HepG2 (cell line): ENCODE results near the gene STK40. TPM values are rescaled to one million over a fixed set of nuclear protein-coding genes. Genes with fewer than 3 reads are reported as not detected.

ENCODE experiments used
- CBX2 ChIP-seq, 2 experiments: fragments of 200-600 bp in 1 of 2; sonication (generic); formaldehyde crosslinking in 1 of 2; IDR thresholded peaks; 2 replicates each; pipeline versions ENCODE4 v1.7.0 to v1.8.1; 2018 to 2022; ENCODE audit warnings: low read depth in 2 of 2, low read length in 1 of 2, mild to moderate bottlenecking in 1 of 2, missing genetic modification reagents in 1 of 2
- FOSL1 ChIP-seq: sonication (generic); formaldehyde crosslinking; IDR thresholded peaks from 2 replicates; pipeline ENCODE4 v1.9.0; 2021; ENCODE audit warnings: missing genetic modification reagents, borderline replicate concordance
- ISX ChIP-seq: sonication (generic); formaldehyde crosslinking; conservative IDR thresholded peaks from 2 replicates; pipeline ENCODE4 v1.5.0; 2020; ENCODE audit warnings: missing genetic modification reagents
- KMT2A ChIP-seq: sonication (generic); formaldehyde crosslinking; IDR thresholded peaks from 2 replicates; pipeline ENCODE4 v1.4.0; 2020; ENCODE audit warnings: missing genetic modification reagents
- MED1 ChIP-seq: sonication (generic); formaldehyde crosslinking; IDR thresholded peaks from 2 replicates; pipeline ENCODE4 v1.4.0; 2020; ENCODE audit warnings: missing genetic modification reagents
- ONECUT2 ChIP-seq: sonication (generic); formaldehyde crosslinking; IDR thresholded peaks from 2 replicates; pipeline ENCODE4 v1.4.0; 2020; ENCODE audit warnings: missing genetic modification reagents
- PAX8 ChIP-seq: sonication (generic); formaldehyde crosslinking; IDR thresholded peaks from 2 replicates; pipeline ENCODE4 v1.8.0; 2022; ENCODE audit warnings: mild to moderate bottlenecking, missing genetic modification reagents, borderline replicate concordance
- SIN3A ChIP-seq: IDR thresholded peaks from 2 replicates; pipeline ENCODE4 v1.6.1; 2011; ENCODE audit warnings: low read depth, mild to moderate bottlenecking, control low read depth, low read length, borderline replicate concordance
- SMARCE1 ChIP-seq: fragments of 450-650 bp; IDR thresholded peaks from 2 replicates; pipeline ENCODE4 v1.6.1; 2017; ENCODE audit warnings: borderline replicate concordance
- SNAPC2 ChIP-seq: sonication (generic); formaldehyde crosslinking; IDR thresholded peaks from 2 replicates; pipeline ENCODE4 v1.8.1; 2022; ENCODE audit warnings: mild to moderate bottlenecking, missing genetic modification reagents
- TRIM24 ChIP-seq: sonication (generic); formaldehyde crosslinking; IDR thresholded peaks from 2 replicates; pipeline ENCODE4 v1.8.0; 2022; ENCODE audit warnings: mild to moderate bottlenecking, missing genetic modification reagents
- ZFP1 ChIP-seq: IDR thresholded peaks from 2 replicates; pipeline ENCODE4 v1.6.1; 2016
- ZKSCAN1 ChIP-seq: fragments of 150-350 bp; IDR thresholded peaks from 2 replicates; pipeline ENCODE4 v1.6.1; 2014; ENCODE audit warnings: low read length
- ZNF234 ChIP-seq: sonication (generic); formaldehyde crosslinking; conservative IDR thresholded peaks from 2 replicates; pipeline ENCODE4 v1.5.1; 2020; ENCODE audit warnings: mild to moderate bottlenecking, missing genetic modification reagents
- ZNF331 ChIP-seq: sonication (generic); formaldehyde crosslinking; IDR thresholded peaks from 2 replicates; pipeline ENCODE4 v1.4.0; 2020; ENCODE audit warnings: missing genetic modification reagents
- ZNF33B ChIP-seq: sonication (generic); formaldehyde crosslinking; IDR thresholded peaks from 2 replicates; pipeline ENCODE4 v1.5.1; 2020; ENCODE audit warnings: mild to moderate bottlenecking, missing genetic modification reagents
- ZNF703 ChIP-seq: sonication (generic); formaldehyde crosslinking; IDR thresholded peaks from 2 replicates; pipeline ENCODE4 v1.5.1; 2020; ENCODE audit warnings: missing genetic modification reagents, mild to moderate bottlenecking, moderate library complexity, borderline replicate concordance
- ZNF83 ChIP-seq: sonication (generic); formaldehyde crosslinking; IDR thresholded peaks from 2 replicates; pipeline ENCODE4 v1.4.0; 2020; ENCODE audit warnings: missing genetic modification reagents, mild to moderate bottlenecking, borderline replicate concordance
- ZNF891 ChIP-seq: sonication (generic); formaldehyde crosslinking; IDR thresholded peaks from 2 replicates; pipeline ENCODE4 v1.5.0; 2020; ENCODE audit warnings: mild to moderate bottlenecking, missing genetic modification reagents
- polyA plus RNA-seq, 8 experiments: library from polyadenylated mRNA; depleted of rRNA in 3 of 8; stranded (reverse) in 7 of 8; unstranded in 1 of 8; fragments of >200 nt; fragmentation: Illumina TruSeq in 4 of 8; extraction: Trizol in 4 of 8; gene quantifications; 2 replicates each; pipeline versions ENCODE4 v1.2.1 to v1.2.3, GENCODE V29; 2011 to 2016; ENCODE audit warnings: low read depth in 4 of 8, missing spikeins in 1 of 8, mixed read lengths in 1 of 8; ENCODE audit not compliant: insufficient read depth in 1 of 8
- total RNA-seq, 5 experiments: library from RNA; depleted of rRNA; stranded (reverse); fragments of >200 nt; fragmentation: Illumina TruSeq; extraction: Trizol; gene quantifications; 2 replicates each; pipeline ENCODE4 v1.2.3, GENCODE V29; 2016; ENCODE audit warnings: low read depth in 1 of 5
- TF ChIP-seq, protein P1 (sequence below): sonication (generic); formaldehyde crosslinking; IDR thresholded peaks from 2 replicates; pipeline ENCODE4 v1.9.0; 2021; ENCODE audit warnings: missing genetic modification reagents, borderline replicate concordance
- TF ChIP-seq, protein P2 (sequence below): sonication (generic); formaldehyde crosslinking; IDR thresholded peaks from 2 replicates; pipeline ENCODE4 v1.8.1; 2023; ENCODE audit warnings: mild to moderate bottlenecking, missing genetic modification reagents
- TF ChIP-seq, protein P3 (sequence below): sonication (generic); formaldehyde crosslinking; IDR thresholded peaks from 2 replicates; pipeline ENCODE4 v1.4.0; 2020; ENCODE audit warnings: mild to moderate bottlenecking, missing genetic modification reagents
- TF ChIP-seq, protein P4 (sequence below): sonication (generic); formaldehyde crosslinking; IDR thresholded peaks from 2 replicates; pipeline ENCODE4 v1.5.1; 2020; ENCODE audit warnings: missing genetic modification reagents, mild to moderate bottlenecking, borderline replicate concordance

The STK40 gene
- total and polyA plus RNA-seq, 2 of the 13 experiments (the other 11 are each of a cell fraction or from before 2014, with no cell fraction given) = 33.8 to 35.1 TPM

DNA sequence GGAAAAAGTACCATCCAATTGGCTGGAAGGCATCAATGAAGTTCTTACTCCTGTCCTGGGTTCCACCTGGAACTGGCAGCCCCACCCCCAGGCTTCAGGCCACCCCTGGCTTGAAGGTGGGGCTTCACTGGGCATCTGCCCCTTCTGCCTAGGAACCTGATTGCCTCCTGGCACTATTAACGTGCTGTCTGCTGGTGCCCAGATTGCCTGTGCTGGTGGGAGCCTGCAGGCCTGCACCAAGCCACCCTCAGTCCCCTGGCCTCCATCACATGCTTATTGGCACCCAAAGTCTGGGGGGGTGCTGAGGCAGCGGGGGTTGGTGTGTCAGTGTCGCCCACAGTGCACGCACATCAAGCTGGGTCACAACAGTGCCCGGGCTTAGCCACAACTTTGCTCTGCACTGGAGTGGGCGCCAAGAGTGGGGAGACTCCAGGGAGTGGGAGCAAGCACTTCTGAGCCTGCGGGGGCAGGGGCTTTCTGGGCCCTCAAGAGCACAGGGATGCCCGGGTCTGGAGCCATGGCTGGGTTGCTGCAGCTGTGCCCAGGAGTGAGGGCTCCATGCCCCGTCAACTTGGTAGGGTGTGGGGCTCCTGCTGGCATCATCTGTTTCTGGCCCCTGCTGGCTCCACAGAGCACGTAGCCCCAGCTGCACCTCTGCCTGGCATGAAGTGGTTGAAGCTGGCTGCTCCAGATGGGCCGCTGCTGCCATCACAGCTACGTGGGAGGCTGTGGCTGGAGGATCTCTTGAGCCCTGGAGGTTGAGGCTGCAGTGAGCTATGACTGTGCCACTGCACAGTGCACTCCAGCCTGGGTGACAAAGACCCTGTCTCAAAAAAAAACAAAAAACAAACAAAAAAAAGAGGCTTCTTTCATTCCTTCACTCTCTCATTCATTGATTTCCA lies 16.1 kb upstream of the STK40 start (continued):
- TF ChIP-seq CBX2 (IDR thresholded peaks at IDR 0.05; ENCODE audit: low read depth, low read length) (no peak), CBX2 (CRISPR knock-in tag; IDR thresholded peaks at IDR 0.05; ENCODE audit: low read depth) (no peak), SMARCE1 (no peak), KMT2A (CRISPR knock-in tag) (no peak), ZNF891 (peak; percentile 70), ZNF331 (CRISPR knock-in tag) (no peak), ZNF33B (CRISPR knock-in tag) (no peak), ZKSCAN1 (no peak), ISX (CRISPR knock-in tag) (no peak), ONECUT2 (CRISPR knock-in tag) (no peak), TRIM24 (CRISPR knock-in tag) (no peak), ZFP1 (no peak), ZNF703 (CRISPR knock-in tag) (no peak; the same call in 1 of the 2 replicates), SIN3A (no peak), MED1 (CRISPR knock-in tag) (no peak), ZNF83 (CRISPR knock-in tag) (0 out of 2 replicates have a peak, but pooled peaks have one; percentile 18), FOSL1 (CRISPR knock-in tag) (no peak), PAX8 (no peak), ZNF234 (CRISPR knock-in tag) (no peak), SNAPC2 (CRISPR knock-in tag) (no peak)
- TF ChIP-seq, protein P1, sequence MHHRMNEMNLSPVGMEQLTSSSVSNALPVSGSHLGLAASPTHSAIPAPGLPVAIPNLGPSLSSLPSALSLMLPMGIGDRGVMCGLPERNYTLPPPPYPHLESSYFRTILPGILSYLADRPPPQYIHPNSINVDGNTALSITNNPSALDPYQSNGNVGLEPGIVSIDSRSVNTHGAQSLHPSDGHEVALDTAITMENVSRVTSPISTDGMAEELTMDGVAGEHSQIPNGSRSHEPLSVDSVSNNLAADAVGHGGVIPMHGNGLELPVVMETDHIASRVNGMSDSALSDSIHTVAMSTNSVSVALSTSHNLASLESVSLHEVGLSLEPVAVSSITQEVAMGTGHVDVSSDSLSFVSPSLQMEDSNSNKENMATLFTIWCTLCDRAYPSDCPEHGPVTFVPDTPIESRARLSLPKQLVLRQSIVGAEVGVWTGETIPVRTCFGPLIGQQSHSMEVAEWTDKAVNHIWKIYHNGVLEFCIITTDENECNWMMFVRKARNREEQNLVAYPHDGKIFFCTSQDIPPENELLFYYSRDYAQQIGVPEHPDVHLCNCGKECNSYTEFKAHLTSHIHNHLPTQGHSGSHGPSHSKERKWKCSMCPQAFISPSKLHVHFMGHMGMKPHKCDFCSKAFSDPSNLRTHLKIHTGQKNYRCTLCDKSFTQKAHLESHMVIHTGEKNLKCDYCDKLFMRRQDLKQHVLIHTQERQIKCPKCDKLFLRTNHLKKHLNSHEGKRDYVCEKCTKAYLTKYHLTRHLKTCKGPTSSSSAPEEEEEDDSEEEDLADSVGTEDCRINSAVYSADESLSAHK (CRISPR knock-in tag) = no peak
- TF ChIP-seq, protein P2, sequence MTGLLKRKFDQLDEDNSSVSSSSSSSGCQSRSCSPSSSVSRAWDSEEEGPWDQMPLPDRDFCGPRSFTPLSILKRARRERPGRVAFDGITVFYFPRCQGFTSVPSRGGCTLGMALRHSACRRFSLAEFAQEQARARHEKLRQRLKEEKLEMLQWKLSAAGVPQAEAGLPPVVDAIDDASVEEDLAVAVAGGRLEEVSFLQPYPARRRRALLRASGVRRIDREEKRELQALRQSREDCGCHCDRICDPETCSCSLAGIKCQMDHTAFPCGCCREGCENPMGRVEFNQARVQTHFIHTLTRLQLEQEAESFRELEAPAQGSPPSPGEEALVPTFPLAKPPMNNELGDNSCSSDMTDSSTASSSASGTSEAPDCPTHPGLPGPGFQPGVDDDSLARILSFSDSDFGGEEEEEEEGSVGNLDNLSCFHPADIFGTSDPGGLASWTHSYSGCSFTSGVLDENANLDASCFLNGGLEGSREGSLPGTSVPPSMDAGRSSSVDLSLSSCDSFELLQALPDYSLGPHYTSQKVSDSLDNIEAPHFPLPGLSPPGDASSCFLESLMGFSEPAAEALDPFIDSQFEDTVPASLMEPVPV = 0 out of 2 replicates have a peak, but pooled peaks have one; percentile 37
- TF ChIP-seq, protein P3, sequence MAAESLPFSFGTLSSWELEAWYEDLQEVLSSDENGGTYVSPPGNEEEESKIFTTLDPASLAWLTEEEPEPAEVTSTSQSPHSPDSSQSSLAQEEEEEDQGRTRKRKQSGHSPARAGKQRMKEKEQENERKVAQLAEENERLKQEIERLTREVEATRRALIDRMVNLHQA = no peak
- TF ChIP-seq, protein P4, sequence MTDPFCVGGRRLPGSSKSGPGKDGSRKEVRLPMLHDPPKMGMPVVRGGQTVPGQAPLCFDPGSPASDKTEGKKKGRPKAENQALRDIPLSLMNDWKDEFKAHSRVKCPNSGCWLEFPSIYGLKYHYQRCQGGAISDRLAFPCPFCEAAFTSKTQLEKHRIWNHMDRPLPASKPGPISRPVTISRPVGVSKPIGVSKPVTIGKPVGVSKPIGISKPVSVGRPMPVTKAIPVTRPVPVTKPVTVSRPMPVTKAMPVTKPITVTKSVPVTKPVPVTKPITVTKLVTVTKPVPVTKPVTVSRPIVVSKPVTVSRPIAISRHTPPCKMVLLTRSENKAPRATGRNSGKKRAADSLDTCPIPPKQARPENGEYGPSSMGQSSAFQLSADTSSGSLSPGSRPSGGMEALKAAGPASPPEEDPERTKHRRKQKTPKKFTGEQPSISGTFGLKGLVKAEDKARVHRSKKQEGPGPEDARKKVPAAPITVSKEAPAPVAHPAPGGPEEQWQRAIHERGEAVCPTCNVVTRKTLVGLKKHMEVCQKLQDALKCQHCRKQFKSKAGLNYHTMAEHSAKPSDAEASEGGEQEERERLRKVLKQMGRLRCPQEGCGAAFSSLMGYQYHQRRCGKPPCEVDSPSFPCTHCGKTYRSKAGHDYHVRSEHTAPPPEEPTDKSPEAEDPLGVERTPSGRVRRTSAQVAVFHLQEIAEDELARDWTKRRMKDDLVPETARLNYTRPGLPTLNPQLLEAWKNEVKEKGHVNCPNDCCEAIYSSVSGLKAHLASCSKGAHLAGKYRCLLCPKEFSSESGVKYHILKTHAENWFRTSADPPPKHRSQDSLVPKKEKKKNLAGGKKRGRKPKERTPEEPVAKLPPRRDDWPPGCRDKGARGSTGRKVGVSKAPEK (CRISPR knock-in tag) = no peak
